ENCODE results near the gene PDZD11. TPM values are rescaled to one million over a fixed set of nuclear protein-coding genes. Genes with fewer than 3 reads are reported as not detected.

PDZD11 gene
- total and polyA plus RNA-seq, 9 of the 15 experiments (the other 6 are each of a cell fraction or from before 2014, with no cell fraction given): 21.9 to 109 (median 36.4) TPM

DNA sequence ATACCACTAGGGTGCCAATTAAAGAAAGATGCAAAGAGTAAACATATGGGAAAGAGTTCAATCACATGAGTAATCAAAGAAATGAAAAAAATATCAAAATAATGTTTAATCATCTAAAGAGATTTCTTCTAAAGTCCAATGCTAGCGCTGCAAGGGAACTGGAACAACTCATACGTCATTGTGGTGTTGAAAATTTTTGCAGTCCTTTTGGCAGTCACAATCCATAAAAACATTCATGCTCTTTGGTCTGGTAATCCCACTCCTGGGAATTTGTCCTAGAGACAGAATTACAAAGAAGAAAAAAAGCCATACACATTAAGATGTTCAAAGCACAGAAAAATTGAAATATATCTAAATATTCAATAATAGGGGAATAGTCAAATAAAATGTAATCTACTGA is 34.3 kb downstream of the PDZD11 start:
- intact Hi-C loops (cut with micrococcal nuclease) (no loop called here), in situ Hi-C loops (cut with MboI) (no loop called here)
- TF ChIP-seq PKNOX1 (IDR thresholded peaks at IDR 0.05): no peak
- TF ChIP-seq, protein P1, sequence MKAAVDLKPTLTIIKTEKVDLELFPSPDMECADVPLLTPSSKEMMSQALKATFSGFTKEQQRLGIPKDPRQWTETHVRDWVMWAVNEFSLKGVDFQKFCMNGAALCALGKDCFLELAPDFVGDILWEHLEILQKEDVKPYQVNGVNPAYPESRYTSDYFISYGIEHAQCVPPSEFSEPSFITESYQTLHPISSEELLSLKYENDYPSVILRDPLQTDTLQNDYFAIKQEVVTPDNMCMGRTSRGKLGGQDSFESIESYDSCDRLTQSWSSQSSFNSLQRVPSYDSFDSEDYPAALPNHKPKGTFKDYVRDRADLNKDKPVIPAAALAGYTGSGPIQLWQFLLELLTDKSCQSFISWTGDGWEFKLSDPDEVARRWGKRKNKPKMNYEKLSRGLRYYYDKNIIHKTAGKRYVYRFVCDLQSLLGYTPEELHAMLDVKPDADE (conservative IDR thresholded peaks at IDR 0.05; ENCODE audit: control insufficient read depth, low read depth, low read length): no peak
- TF ChIP-seq, protein P2, sequence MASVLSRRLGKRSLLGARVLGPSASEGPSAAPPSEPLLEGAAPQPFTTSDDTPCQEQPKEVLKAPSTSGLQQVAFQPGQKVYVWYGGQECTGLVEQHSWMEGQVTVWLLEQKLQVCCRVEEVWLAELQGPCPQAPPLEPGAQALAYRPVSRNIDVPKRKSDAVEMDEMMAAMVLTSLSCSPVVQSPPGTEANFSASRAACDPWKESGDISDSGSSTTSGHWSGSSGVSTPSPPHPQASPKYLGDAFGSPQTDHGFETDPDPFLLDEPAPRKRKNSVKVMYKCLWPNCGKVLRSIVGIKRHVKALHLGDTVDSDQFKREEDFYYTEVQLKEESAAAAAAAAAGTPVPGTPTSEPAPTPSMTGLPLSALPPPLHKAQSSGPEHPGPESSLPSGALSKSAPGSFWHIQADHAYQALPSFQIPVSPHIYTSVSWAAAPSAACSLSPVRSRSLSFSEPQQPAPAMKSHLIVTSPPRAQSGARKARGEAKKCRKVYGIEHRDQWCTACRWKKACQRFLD (CRISPR knock-in tag; IDR thresholded peaks at IDR 0.05): no peak
- Histone ChIP-seq H3K27me3 (ENCODE audit: control insufficient read depth in 2 of 2, insufficient read depth in 2 of 2, low read length in 2 of 2) (peaks cover 4 to 26% of the 10 kb centered on the region in 2 experiments; a peak in 4 of 5 replicates), H3K4me1 (replicated peaks in 1 of 2; ENCODE audit: control insufficient read depth in 2 of 2, insufficient read depth in 2 of 2, low read length in 2 of 2) (no peaks in the 10 kb centered on the region; a peak in 1 of 5 replicates), H2AFZ (ENCODE audit: low read depth, low read length) (no peak overlapping the region), H3K36me3 (ENCODE audit: control insufficient read depth, insufficient read depth, low read length) (no peaks in the 10 kb centered on the region), H3K9ac (ENCODE audit: insufficient read depth in 1 of 2, low read depth in 2 of 2, low read length in 2 of 2) (no peak overlapping the region), H3K27ac (ENCODE audit: extremely low read depth, low read depth, low read length) (no peak overlapping the region), H4K20me1 (replicated peaks; ENCODE audit: control insufficient read depth, insufficient read depth, low read length) (no peaks in the 10 kb centered on the region; the same call in none of the 2 replicates), H3K9me3 (replicated peaks; ENCODE audit: control insufficient read depth, insufficient read depth, low read depth, low read length) (no peaks in the 10 kb centered on the region), H3K79me2 (ENCODE audit: control insufficient read depth, insufficient read depth, low read length) (no peaks in the 10 kb centered on the region), H3K4me3 (no peak overlapping the region), H3K4me2 (ENCODE audit: insufficient read depth, low read length) (no peak overlapping the region), H3K9me1 (ENCODE audit: control insufficient read depth, insufficient read depth, low read length) (no peaks in the 10 kb centered on the region)
- CTCF ChIA-PET (ENCODE audit: low intra/inter-chr PET ratio): no interaction called here
- DNase-seq (ENCODE audit: extremely low read depth in 1 of 4, low spot score in 3 of 4): no peak
- WGBS (ENCODE audit: insufficient coverage, low coverage, missing lambda C conversion rate): 18% methylated on average over 2 of the region's 2 CpGs
- POLR2A ChIA-PET: no interaction called here
- FAIRE-seq: no peak
- no peak for ATAC-seq
- BruUV-seq (replicated peaks): no TSS peak
